ENCODE data around the gene MBOAT2. TPM values are rescaled to one million over a fixed set of nuclear protein-coding genes. Genes with fewer than 3 reads are reported as not detected.

The MBOAT2 gene
- total RNA-seq, 1 donor from 2014 or later: 72.5 TPM

GRCh38 chr2:9006368-9006767, 2.9 kb upstream of the MBOAT2 start:
- H3K27me3 Mint-ChIP-seq (ENCODE audit: unreplicated experiment): peaks cover 4% of the 10 kb centered on the region
- H3K9me3 Mint-ChIP-seq (ENCODE audit: unreplicated experiment): peaks cover 7% of the 10 kb centered on the region
- H3K4me3 Mint-ChIP-seq (ENCODE audit: unreplicated experiment): no peak overlapping the region
- DNase-seq: no peak
- no peaks in the 10 kb centered on the region for H3K36me3 Mint-ChIP-seq (ENCODE audit: unreplicated experiment)
- no peak for TF ChIP-seq CTCF (IDR thresholded peaks at IDR 0.05; ENCODE audit: partially characterized antibody, unreplicated experiment)
- H3K27ac Mint-ChIP-seq (ENCODE audit: unreplicated experiment): no peak overlapping the region
- H3K4me1 Mint-ChIP-seq (ENCODE audit: low read depth, unreplicated experiment): peaks cover 7% of the 10 kb centered on the region

- H3K9me3 Mint-ChIP-seq (ENCODE audit: unreplicated experiment): peaks cover 7% of the 10 kb centered on the region
- H3K36me3 Mint-ChIP-seq (ENCODE audit: unreplicated experiment): no peaks in the 10 kb centered on the region
- no peak for TF ChIP-seq CTCF (IDR thresholded peaks at IDR 0.05; ENCODE audit: partially characterized antibody, unreplicated experiment)
- DNase-seq: no peak
- peak overlapping the region; percentile 88 for H3K27ac Mint-ChIP-seq (ENCODE audit: unreplicated experiment)
- peaks cover 4% of the 10 kb centered on the region for H3K27me3 Mint-ChIP-seq (ENCODE audit: unreplicated experiment)
- H3K4me1 Mint-ChIP-seq (ENCODE audit: low read depth, unreplicated experiment): peaks cover 7% of the 10 kb centered on the region
- H3K4me3 Mint-ChIP-seq (ENCODE audit: unreplicated experiment): peak overlapping the region; percentile 87
Measured at GRCh38 chr2:9004338-9005204, 1.1 kb upstream of the MBOAT2 start.

- Mint-ChIP-seq H3K4me3 (ENCODE audit: unreplicated experiment) (no peak overlapping the region), H3K36me3 (ENCODE audit: unreplicated experiment) (no peaks in the 10 kb centered on the region), H3K27ac (ENCODE audit: unreplicated experiment) (no peak overlapping the region), H3K27me3 (ENCODE audit: unreplicated experiment) (peaks cover 4% of the 10 kb centered on the region), H3K9me3 (ENCODE audit: unreplicated experiment) (peaks cover 7% of the 10 kb centered on the region), H3K4me1 (ENCODE audit: low read depth, unreplicated experiment) (peaks cover 15% of the 10 kb centered on the region)
- TF ChIP-seq CTCF (IDR thresholded peaks at IDR 0.05; ENCODE audit: partially characterized antibody, unreplicated experiment): no peak
- DNase-seq: no peak
Measured at GRCh38 chr2:9003366-9003615, 193 bp downstream of the MBOAT2 start.

GRCh38 chr2:9002637-9003365, 683 bp downstream of the MBOAT2 start:
- Mint-ChIP-seq H3K4me3 (ENCODE audit: unreplicated experiment) (peak overlapping the region; percentile 96), H3K27ac (ENCODE audit: unreplicated experiment) (peak overlapping the region; percentile 83)

More at GRCh38 chr2:9002637-9003365, 683 bp downstream of the MBOAT2 start:
- Mint-ChIP-seq H3K36me3 (ENCODE audit: unreplicated experiment) (no peaks in the 10 kb centered on the region), H3K27me3 (ENCODE audit: unreplicated experiment) (peaks cover 4% of the 10 kb centered on the region), H3K4me1 (ENCODE audit: low read depth, unreplicated experiment) (peaks cover 15% of the 10 kb centered on the region), H3K9me3 (ENCODE audit: unreplicated experiment) (peaks cover 7% of the 10 kb centered on the region)
- TF ChIP-seq CTCF (IDR thresholded peaks at IDR 0.05; ENCODE audit: partially characterized antibody, unreplicated experiment): no peak
- peak; percentile 57 for DNase-seq
